Stimulated activated CD4-positive, alpha-beta T cell treated with anti-CD3 and anti-CD28 coated beads, Interleukin-1b, Interleukin-23, amount 100 ng/mL, for 24 hours (primary cell): ENCODE results near the gene LINC00305.

Experiments
- DNase-seq, 4 experiments: peaks; one replicate each; pipeline ENCODE4 v3.0.0-alpha.2; 2020; ENCODE audit warnings: low read depth in 4 of 4, low spot score in 1 of 4

LINC00305 gene

GRCh38 chr18:64037812-64038414 is 111.0 kb downstream of the LINC00305 start:
- DNase-seq = no peak

- no peak for DNase-seq
Observed at GRCh38 chr18:64032312-64032711, 116.6 kb downstream of the LINC00305 start.

- no peak for DNase-seq
Observed at GRCh38 chr18:64031411-64031810, 117.5 kb downstream of the LINC00305 start.
